Glomerular endothelial cell (primary cell): ENCODE measurements around the gene NLE1. TPM values are rescaled to one million over a fixed set of nuclear protein-coding genes. Genes with fewer than 3 reads are reported as not detected.

ENCODE experiments used
- DNase-seq: peaks from one replicate; pipeline ENCODE4 v3.0.0-alpha.2; 2011; ENCODE audit warnings: low read depth, low spot score; ENCODE audit errors: extremely low read depth
- total RNA-seq: library from RNA; depleted of rRNA; stranded (reverse); fragments of >200 nt; gene quantifications from 2 replicates; pipeline ENCODE4 v1.2.3, GENCODE V29; 2015

NLE1 gene
- total RNA-seq, 1 donor from 2014 or later: 11.8 TPM

- DNase-seq: no peak
These were observed 53.1 kb downstream of the NLE1 start for GRCh38 chr17:35088881-35089585.

GRCh38 chr17:35088356-35088880 is 53.7 kb downstream of the NLE1 start:
- no peak for DNase-seq

GRCh38 chr17:35087731-35088355 is 54.3 kb downstream of the NLE1 start:
- no peak for DNase-seq

- DNase-seq: no peak
These were observed 55.1 kb downstream of the NLE1 start for GRCh38 chr17:35086931-35087573.

- no peak for DNase-seq
These were observed 55.9 kb downstream of the NLE1 start for GRCh38 chr17:35086164-35086563.

GRCh38 chr17:35084987-35085386 is 57.1 kb downstream of the NLE1 start:
- DNase-seq: no peak

- no peak for DNase-seq
These were observed 59.0 kb downstream of the NLE1 start for GRCh38 chr17:35083071-35083470.

- DNase-seq: no peak
These were observed 59.9 kb downstream of the NLE1 start for GRCh38 chr17:35082073-35082657.

GRCh38 chr17:35081638-35082037 is 60.5 kb downstream of the NLE1 start:
- DNase-seq: no peak

- no peak for DNase-seq
These were observed 61.6 kb downstream of the NLE1 start for GRCh38 chr17:35080536-35080935.

- DNase-seq: no peak
These were observed 62.3 kb downstream of the NLE1 start for GRCh38 chr17:35079547-35080423.

Other genes starting within 250 kb of the NLE1 start
- gene CCT6B, start 180.8 kb downstream of the NLE1 start, total RNA-seq: 0.44 and 1.8 TPM in 2 replicates
- 10.2 and 11.4 TPM in 2 replicates for gene ZNF830, start 180.8 kb downstream of the NLE1 start, total RNA-seq
- 17.0 and 24.6 TPM in 2 replicates for gene LIG3, start 161.8 kb downstream of the NLE1 start, total RNA-seq
- 11.5 and 16.0 TPM in 2 replicates for gene RFFL, start 78.6 kb downstream of the NLE1 start, total RNA-seq
- 9.5 and 15.9 TPM in 2 replicates for gene RAD51D, start 22.4 kb downstream of the NLE1 start, total RNA-seq
- gene FNDC8, start 20.7 kb downstream of the NLE1 start, total RNA-seq: not detected in 2 replicates
- 0.12 TPM in 1 of 2 replicates, not detected in the other for gene UNC45B, start 5.5 kb upstream of the NLE1 start, total RNA-seq
- not detected in 2 replicates for gene SLC35G3, start 52.1 kb upstream of the NLE1 start, total RNA-seq
- 34.3 and 35.3 TPM in 2 replicates for gene SLFN5, start 100.8 kb upstream of the NLE1 start, total RNA-seq
- gene SLFN11, start 231.3 kb upstream of the NLE1 start, total RNA-seq: 24.3 and 30.2 TPM in 2 replicates